ENCODE measurements around the gene NUP85.

DNA sequence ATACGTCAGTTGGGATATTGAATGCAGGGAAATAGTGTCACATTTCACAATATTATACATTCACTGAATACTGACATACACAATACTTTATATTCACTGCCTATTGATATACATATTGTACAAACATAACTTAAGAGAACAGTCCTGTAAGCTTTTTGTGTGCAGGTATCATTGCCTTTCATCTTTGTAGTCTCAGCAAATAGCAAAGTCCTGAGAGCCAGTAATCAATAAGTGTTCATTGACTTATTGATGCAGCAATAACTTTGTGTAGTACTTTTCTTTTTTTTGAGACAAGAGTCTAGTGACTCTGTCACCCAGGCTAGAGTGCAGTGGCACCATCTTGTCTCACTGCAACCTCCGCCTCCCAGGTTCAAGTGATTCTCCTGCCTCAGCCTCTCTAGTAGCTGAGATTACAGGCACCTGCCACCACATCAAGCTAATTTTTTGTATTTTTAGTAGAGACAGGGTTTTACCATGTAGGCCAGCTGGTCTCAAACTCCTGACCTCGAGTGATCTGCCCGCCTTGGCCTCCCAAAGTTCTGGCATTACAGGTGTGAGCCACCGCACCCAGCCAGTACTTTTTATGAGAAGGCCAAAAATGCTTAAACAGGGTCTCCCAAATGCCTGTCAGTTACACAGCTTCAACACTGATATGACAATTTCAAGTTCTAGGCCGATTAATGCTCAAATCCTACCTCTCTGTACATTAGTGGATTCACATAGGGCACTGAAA lies 5.4 kb upstream of the NUP85 start:
- TF ChIP-seq EZH2phosphoT487 (IDR thresholded peaks at IDR 0.05; ENCODE audit: insufficient read depth, low read depth), result no peak
- TF ChIP-seq EZH2 (IDR thresholded peaks at IDR 0.05; ENCODE audit: insufficient read depth, poor library complexity, severe bottlenecking), result no peak
